ENCODE results near the gene ASIC2. TPM values are rescaled to one million over a fixed set of nuclear protein-coding genes. Genes with fewer than 3 reads are reported as not detected.

Gene ASIC2
- total RNA-seq, 2 experiments from 2014 or later = not detected

DNA sequence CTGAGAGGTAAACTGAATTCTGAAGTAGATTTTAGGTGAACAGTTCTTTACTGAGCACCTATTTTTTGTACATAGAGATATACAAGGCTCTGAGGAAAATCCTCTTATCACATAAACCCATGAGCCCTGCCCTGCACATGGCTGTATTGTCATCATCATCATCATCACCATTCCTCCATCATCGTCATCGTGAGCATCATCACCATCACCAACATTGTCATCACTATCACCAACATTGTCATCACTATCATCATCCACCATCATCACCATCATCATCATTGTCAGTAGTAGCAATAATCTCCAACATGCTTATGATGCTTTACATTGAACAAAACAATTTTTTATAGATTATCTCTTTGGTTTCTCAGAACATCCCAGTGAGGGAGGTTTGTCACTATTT is 20.7 kb downstream of the ASIC2 start:
- ATAC-seq (no peak), DNase-seq (no peak)
- CTCF ChIA-PET = no interaction called here
- intact Hi-C loops (cut with micrococcal nuclease) = no loop called here
- Mint-ChIP-seq H3K27me3 (peaks cover 3% of the 10 kb centered on the region), H3K36me3 (ENCODE audit: low read depth) (no peaks in the 10 kb centered on the region), H3K4me1 (ENCODE audit: low read depth) (no peaks in the 10 kb centered on the region), H3K9me3 (no peaks in the 10 kb centered on the region), H3K4me3 (no peak overlapping the region), H3K27ac (no peak overlapping the region)
- POLR2A ChIA-PET = no interaction called here
- no peak for TF ChIP-seq CTCF (IDR thresholded peaks at IDR 0.05)

GRCh38 chr17:33269337-33270060 is 23.6 kb downstream of the ASIC2 start:
- CTCF ChIA-PET = no interaction called here
- H3K27me3 Mint-ChIP-seq = peaks cover 7% of the 10 kb centered on the region

GRCh38 chr17:33267851-33268548 is 25.1 kb downstream of the ASIC2 start:
- H3K27ac Mint-ChIP-seq = no peak overlapping the region
- TF ChIP-seq CTCF (IDR thresholded peaks at IDR 0.05) = no peak
- H3K4me1 Mint-ChIP-seq (ENCODE audit: low read depth) = no peaks in the 10 kb centered on the region
- ChIA-PET POLR2A (no interaction called here), CTCF (no interaction called here)
- peaks cover 11% of the 10 kb centered on the region for H3K27me3 Mint-ChIP-seq
- no peaks in the 10 kb centered on the region for H3K9me3 Mint-ChIP-seq
- ATAC-seq (no peak), DNase-seq (no peak)
- H3K4me3 Mint-ChIP-seq = no peak overlapping the region
- H3K36me3 Mint-ChIP-seq (ENCODE audit: low read depth) = no peaks in the 10 kb centered on the region
- intact Hi-C loops (cut with micrococcal nuclease) = no loop called here

More at GRCh38 chr17:33269337-33270060, 23.6 kb downstream of the ASIC2 start:
- Mint-ChIP-seq H3K27ac (no peak overlapping the region), H3K9me3 (no peaks in the 10 kb centered on the region), H3K4me3 (no peak overlapping the region), H3K36me3 (ENCODE audit: low read depth) (no peaks in the 10 kb centered on the region), H3K4me1 (ENCODE audit: low read depth) (no peaks in the 10 kb centered on the region)
- no peak for ATAC-seq
- no peak for TF ChIP-seq CTCF (IDR thresholded peaks at IDR 0.05)
- POLR2A ChIA-PET = no interaction called here
- DNase-seq = no peak
- intact Hi-C loops (cut with micrococcal nuclease) = no loop called here

- Mint-ChIP-seq H3K27me3 (peaks cover 14% of the 10 kb centered on the region), H3K4me3 (no peak overlapping the region), H3K27ac (no peak overlapping the region), H3K36me3 (ENCODE audit: low read depth) (no peaks in the 10 kb centered on the region), H3K9me3 (no peaks in the 10 kb centered on the region), H3K4me1 (ENCODE audit: low read depth) (no peaks in the 10 kb centered on the region)
- DNase-seq (no peak), ATAC-seq (no peak)
- ChIA-PET POLR2A (no interaction called here), CTCF (no interaction called here)
- intact Hi-C loops (cut with micrococcal nuclease) = no loop called here
- no peak for TF ChIP-seq CTCF (IDR thresholded peaks at IDR 0.05)
Measured at GRCh38 chr17:33267271-33267790, 25.8 kb downstream of the ASIC2 start.

- no peaks in the 10 kb centered on the region for H3K4me1 Mint-ChIP-seq (ENCODE audit: low read depth)
- DNase-seq = no peak
- ChIA-PET POLR2A (no interaction called here), CTCF (no interaction called here)
- no peak for TF ChIP-seq CTCF (IDR thresholded peaks at IDR 0.05)
- H3K4me3 Mint-ChIP-seq = no peak overlapping the region
- no peaks in the 10 kb centered on the region for H3K9me3 Mint-ChIP-seq
- ATAC-seq = no peak
- no peak overlapping the region for H3K27ac Mint-ChIP-seq
- H3K27me3 Mint-ChIP-seq = peaks cover 16% of the 10 kb centered on the region
- no peaks in the 10 kb centered on the region for H3K36me3 Mint-ChIP-seq (ENCODE audit: low read depth)
- intact Hi-C loops (cut with micrococcal nuclease) = no loop called here
Measured at GRCh38 chr17:33266611-33267010, 26.5 kb downstream of the ASIC2 start.

All from activated CD8-positive, alpha-beta T cell treated with anti-CD3 and anti-CD28 coated beads for 36 hours (primary cell).